ENCODE data around the gene CASP12. TPM values are rescaled to one million over a fixed set of nuclear protein-coding genes. Genes with fewer than 3 reads are reported as not detected.

The CASP12 gene
- total RNA-seq, 1 donor from 2014 or later: not detected

DNA sequence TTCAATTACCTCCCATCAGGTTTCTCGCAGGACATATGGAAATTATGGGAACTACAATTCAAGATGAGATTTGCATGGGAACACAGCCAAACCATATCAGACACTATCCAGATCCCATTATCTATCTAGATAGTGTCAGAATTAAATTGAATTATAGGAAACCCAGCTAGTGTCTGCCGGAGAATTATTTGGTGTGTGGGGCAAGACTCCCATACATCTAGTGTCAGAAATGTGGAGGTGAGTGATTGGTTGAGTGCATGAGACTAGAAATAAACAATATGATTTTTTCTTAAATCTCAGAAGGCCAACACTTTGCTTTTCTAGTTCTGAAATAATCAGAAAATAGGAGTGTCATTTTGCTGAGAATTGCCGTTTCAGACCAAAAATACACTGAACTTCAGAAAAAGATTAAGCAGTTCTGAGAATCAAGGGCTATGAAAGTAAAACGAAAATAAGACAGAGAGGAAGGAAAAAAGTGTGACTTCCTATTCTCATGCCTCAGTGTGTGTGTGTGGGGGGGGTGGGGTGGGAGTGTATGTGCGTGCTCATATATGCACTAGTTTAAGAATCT, 21.3 kb downstream of the CASP12 start:
- no peak overlapping the region for H3K4me3 Mint-ChIP-seq (ENCODE audit: unreplicated experiment)

DNA sequence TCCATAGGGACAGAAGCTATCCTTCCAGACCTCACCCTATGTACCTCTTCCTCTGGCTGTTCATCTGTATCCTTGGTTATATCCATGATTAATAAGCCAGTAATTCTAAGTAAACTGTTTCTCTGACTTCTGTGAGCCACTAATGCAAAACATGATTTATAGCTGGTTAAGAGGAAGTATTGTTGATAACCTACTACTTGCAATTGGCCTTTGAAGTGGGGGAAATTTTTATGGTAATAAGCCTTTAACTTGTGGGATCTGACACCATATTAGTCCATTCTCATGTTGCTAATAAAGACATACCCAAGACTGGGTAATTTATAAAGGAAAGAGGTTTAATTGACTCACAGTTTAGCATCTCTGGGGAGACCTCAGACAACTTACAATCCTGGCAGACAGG, 21.9 kb downstream of the CASP12 start:
- no peaks in the 10 kb centered on the region for H3K4me1 Mint-ChIP-seq (ENCODE audit: low read depth)
- H3K4me3 Mint-ChIP-seq (ENCODE audit: unreplicated experiment): no peak overlapping the region
- no peak for DNase-seq (ENCODE audit: low spot score)
- no peaks in the 10 kb centered on the region for H3K9me3 Mint-ChIP-seq (ENCODE audit: low read depth)
- H3K36me3 Mint-ChIP-seq (ENCODE audit: low read depth): no peaks in the 10 kb centered on the region
- H3K27ac Mint-ChIP-seq (ENCODE audit: unreplicated experiment): no peak overlapping the region
- TF ChIP-seq, protein P1, sequence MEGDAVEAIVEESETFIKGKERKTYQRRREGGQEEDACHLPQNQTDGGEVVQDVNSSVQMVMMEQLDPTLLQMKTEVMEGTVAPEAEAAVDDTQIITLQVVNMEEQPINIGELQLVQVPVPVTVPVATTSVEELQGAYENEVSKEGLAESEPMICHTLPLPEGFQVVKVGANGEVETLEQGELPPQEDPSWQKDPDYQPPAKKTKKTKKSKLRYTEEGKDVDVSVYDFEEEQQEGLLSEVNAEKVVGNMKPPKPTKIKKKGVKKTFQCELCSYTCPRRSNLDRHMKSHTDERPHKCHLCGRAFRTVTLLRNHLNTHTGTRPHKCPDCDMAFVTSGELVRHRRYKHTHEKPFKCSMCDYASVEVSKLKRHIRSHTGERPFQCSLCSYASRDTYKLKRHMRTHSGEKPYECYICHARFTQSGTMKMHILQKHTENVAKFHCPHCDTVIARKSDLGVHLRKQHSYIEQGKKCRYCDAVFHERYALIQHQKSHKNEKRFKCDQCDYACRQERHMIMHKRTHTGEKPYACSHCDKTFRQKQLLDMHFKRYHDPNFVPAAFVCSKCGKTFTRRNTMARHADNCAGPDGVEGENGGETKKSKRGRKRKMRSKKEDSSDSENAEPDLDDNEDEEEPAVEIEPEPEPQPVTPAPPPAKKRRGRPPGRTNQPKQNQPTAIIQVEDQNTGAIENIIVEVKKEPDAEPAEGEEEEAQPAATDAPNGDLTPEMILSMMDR (IDR thresholded peaks at IDR 0.05): no peak
- peaks cover 6% of the 10 kb centered on the region for H3K27me3 Mint-ChIP-seq (ENCODE audit: low read depth)

More for the DNA sequence above, 21.3 kb downstream of the CASP12 start:
- H3K4me1 Mint-ChIP-seq (ENCODE audit: low read depth): no peaks in the 10 kb centered on the region
- no peak for DNase-seq (ENCODE audit: low spot score)
- peaks cover 6% of the 10 kb centered on the region for H3K27me3 Mint-ChIP-seq (ENCODE audit: low read depth)
- H3K36me3 Mint-ChIP-seq (ENCODE audit: low read depth): no peaks in the 10 kb centered on the region
- H3K27ac Mint-ChIP-seq (ENCODE audit: unreplicated experiment): no peak overlapping the region
- TF ChIP-seq, protein P1 (IDR thresholded peaks at IDR 0.05): no peak
- H3K9me3 Mint-ChIP-seq (ENCODE audit: low read depth): no peaks in the 10 kb centered on the region

GRCh38 chr11:104873252-104873651, 25.0 kb downstream of the CASP12 start:
- Mint-ChIP-seq H3K36me3 (ENCODE audit: low read depth) (no peaks in the 10 kb centered on the region), H3K4me3 (ENCODE audit: unreplicated experiment) (no peak overlapping the region), H3K27me3 (ENCODE audit: low read depth) (peaks cover 4% of the 10 kb centered on the region), H3K27ac (ENCODE audit: unreplicated experiment) (no peak overlapping the region), H3K9me3 (ENCODE audit: low read depth) (peaks cover 5% of the 10 kb centered on the region), H3K4me1 (ENCODE audit: low read depth) (no peaks in the 10 kb centered on the region)
- no peak for DNase-seq (ENCODE audit: low spot score)
- TF ChIP-seq, protein P1 (IDR thresholded peaks at IDR 0.05): no peak

GRCh38 chr11:104872393-104872792, 25.9 kb downstream of the CASP12 start:
- no peak for DNase-seq (ENCODE audit: low spot score)
- Mint-ChIP-seq H3K4me3 (ENCODE audit: unreplicated experiment) (no peak overlapping the region), H3K9me3 (ENCODE audit: low read depth) (peaks cover 5% of the 10 kb centered on the region), H3K36me3 (ENCODE audit: low read depth) (no peaks in the 10 kb centered on the region), H3K27ac (ENCODE audit: unreplicated experiment) (no peak overlapping the region), H3K27me3 (ENCODE audit: low read depth) (peaks cover 4% of the 10 kb centered on the region), H3K4me1 (ENCODE audit: low read depth) (no peaks in the 10 kb centered on the region)
- TF ChIP-seq, protein P1 (IDR thresholded peaks at IDR 0.05): no peak

- Mint-ChIP-seq H3K36me3 (ENCODE audit: low read depth) (no peaks in the 10 kb centered on the region), H3K9me3 (ENCODE audit: low read depth) (peaks cover 8% of the 10 kb centered on the region), H3K4me1 (ENCODE audit: low read depth) (no peaks in the 10 kb centered on the region), H3K27ac (ENCODE audit: unreplicated experiment) (no peak overlapping the region), H3K27me3 (ENCODE audit: low read depth) (peaks cover 4% of the 10 kb centered on the region), H3K4me3 (ENCODE audit: unreplicated experiment) (no peak overlapping the region)
- DNase-seq (ENCODE audit: low spot score): no peak
- TF ChIP-seq, protein P1 (IDR thresholded peaks at IDR 0.05): no peak
These were observed 27.4 kb downstream of the CASP12 start for GRCh38 chr11:104870910-104871309.
